GM20431 (cell line): ENCODE data around the gene TCN1.
"Not testable (repeated sequence)": the region's sequence is repeated elsewhere in the genome, so short reads cannot be mapped to it uniquely, and the experiment has no call there.

ENCODE experiments used
- in situ Hi-C: fragments of 300-500 bp; cut with MseI, MboI; formaldehyde crosslinking; loops from one replicate; pipeline ENCODE4 v1.15.0; 2020; ENCODE audit warnings: low sequenced_read_pairs; ENCODE audit not compliant: unreplicated experiment

TCN1 gene

GRCh38 chr11:59859673-59860072 lies 6.6 kb downstream of the TCN1 start:
- in situ Hi-C loops: no loop called here

DNA sequence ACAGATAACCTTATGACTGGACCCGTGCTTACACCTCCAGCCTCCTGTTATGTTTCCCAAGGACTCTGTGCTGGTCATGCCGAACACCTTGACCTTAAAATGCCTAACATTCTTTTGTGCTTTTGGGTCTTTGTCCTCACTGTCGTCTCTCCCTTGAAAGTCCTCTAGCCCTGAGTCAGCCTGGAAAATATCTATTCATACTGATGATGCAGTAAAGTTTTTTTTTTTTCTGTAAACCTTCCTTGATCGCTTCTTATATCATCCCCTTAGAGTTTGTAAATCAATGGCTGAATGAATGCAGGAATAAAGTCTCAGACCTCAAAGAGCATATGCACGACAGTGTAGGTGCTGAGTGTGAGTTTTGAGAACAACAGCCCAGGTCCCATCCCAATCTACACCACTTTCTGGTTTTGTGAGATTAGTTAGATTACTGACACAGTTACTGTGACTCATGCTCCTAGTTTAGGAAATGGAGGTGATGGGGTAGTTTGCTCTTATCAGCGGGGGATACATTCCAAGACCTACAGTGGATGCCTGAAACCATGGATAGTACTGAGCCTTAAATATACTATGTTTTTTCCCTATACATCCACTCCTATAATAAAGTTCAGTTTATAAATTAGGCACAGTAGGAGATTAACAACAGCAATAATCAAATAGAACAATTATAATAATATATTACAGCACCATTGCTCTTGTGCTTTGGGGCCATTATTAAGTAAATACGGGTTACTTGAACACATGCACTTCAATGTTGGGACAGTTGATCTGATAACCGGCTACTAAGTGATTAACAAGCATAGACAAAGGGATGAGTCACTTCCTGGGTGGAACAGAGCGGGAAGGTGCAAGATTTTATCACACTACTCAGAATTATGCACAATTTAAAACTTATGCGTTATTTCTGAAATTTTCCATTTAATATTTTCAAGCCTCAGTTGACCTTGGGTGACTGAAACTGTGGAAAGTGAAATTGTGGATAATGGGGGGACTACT lies 8.6 kb downstream of the TCN1 start:
- in situ Hi-C loops: no loop called here

GRCh38 chr11:59854871-59855270 lies 11.4 kb downstream of the TCN1 start:
- in situ Hi-C loops: no loop called here

- in situ Hi-C loops: not testable (repeated sequence)
Measured at GRCh38 chr11:59851416-59851815, 14.9 kb downstream of the TCN1 start.

- in situ Hi-C loops: loop anchor here (10.0 kb wide), 1 partner anchor 65 kb away; no protein-coding TSS in a partner anchor
Measured at GRCh38 chr11:59849551-59849950, 16.7 kb downstream of the TCN1 start.

GRCh38 chr11:59849129-59849528 lies 17.2 kb downstream of the TCN1 start:
- in situ Hi-C loops: loop anchor here (10.0 kb wide), 1 partner anchor 64 kb away; no protein-coding TSS in a partner anchor

DNA sequence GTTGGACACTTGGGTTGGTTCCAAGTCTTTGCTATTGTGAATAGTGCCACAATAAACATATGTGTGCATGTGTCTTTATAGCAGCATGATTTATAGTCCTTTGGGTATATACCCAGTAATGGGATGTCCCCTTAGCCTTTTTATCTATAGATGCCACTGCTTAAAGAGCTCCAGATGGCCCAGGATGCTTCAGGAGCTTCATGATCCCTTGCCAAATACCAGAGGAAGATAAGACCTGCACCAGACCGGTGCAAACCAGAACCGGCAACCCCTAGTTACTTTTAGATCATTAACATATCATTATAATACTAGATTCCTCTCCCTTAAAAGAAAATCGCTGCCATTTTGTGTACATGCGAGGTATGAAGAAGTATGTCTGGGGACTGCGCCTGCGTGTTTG lies 17.8 kb downstream of the TCN1 start:
- in situ Hi-C loops: loop anchor here (10.0 kb wide), 1 partner anchor 64 kb away; no protein-coding TSS in a partner anchor

DNA sequence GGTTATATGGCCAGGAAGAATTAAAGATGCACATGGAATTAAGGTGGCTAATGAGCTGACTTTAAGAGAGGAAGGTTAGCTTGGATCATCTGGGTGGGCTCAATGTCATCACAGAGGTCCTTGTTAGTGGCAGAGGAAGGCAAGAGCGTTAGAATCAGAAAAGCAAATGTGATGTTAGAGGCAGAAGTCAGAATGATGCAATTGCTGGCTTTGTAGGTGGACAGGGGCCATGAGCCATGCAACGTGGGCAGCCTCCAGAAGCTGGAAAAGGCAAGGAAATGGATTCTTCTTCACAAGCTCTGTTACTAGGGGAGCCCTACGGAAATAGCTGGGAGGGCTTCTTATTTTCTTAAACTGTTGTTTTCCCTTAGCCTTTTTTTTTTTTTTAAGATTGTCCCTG lies 18.7 kb downstream of the TCN1 start:
- in situ Hi-C loops: loop anchor here (10.0 kb wide), 1 partner anchor 63 kb away; no protein-coding TSS in a partner anchor

DNA sequence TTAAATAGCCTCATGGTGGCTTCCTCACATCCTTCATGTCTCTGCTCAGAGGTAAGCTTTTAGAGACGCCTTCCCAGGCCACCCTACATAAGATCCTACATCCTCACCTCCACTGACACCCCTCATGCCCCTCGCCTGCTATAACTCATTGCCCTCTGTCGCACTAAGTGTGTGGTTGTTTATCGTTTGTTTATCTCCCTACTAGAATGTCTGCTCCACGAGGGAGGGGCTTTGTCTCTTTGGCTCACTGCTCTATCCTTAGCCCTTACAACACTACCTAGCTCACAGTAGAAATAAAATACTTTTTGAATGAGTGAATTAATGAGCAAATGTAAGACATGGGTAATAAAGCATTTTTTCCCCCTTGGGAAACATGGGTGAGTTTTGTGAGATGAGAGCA lies 19.7 kb downstream of the TCN1 start:
- in situ Hi-C loops: loop anchor here (10.0 kb wide), 1 partner anchor 62 kb away; no protein-coding TSS in a partner anchor

- in situ Hi-C loops: loop anchor here (10.0 kb wide), 1 partner anchor 61 kb away; no protein-coding TSS in a partner anchor
Measured at GRCh38 chr11:59845399-59845798, 20.9 kb downstream of the TCN1 start, which contains the start of gene CBLIF. TSS of gene CBLIF (minus strand) at chr11:59845499. CDS start at chr11:59845453, 46 bp downstream.

DNA sequence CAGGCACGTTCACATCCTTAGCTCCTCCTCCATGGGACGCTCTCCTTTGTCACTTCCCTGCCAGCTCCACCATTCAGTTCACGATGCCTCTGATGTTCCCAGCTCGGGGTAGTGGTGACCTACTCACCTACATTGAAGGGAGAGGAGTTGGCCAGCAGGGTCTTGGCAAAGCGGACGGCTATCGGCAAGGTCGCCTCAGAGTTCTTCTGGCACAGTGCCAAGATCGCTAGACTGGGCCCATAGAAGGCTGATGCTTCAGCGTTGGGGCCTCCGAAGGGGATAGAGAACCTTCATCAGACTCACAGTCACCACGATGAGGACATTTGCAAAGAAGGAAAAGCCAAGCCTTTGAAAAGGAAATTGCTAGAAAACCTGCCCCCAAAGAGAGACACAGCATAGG lies 24.0 kb downstream of the TCN1 start:
- in situ Hi-C loops: loop anchor here (10.0 kb wide), 1 partner anchor 58 kb away; no protein-coding TSS in a partner anchor

- in situ Hi-C loops: loop anchor here (10.0 kb wide), 1 partner anchor 57 kb away; no protein-coding TSS in a partner anchor
Measured at GRCh38 chr11:59841514-59841913, 24.8 kb downstream of the TCN1 start.

GRCh38 chr11:59839615-59840014 lies 26.7 kb downstream of the TCN1 start:
- in situ Hi-C loops: loop anchor here (10.0 kb wide), 1 partner anchor 55 kb away; no protein-coding TSS in a partner anchor

DNA sequence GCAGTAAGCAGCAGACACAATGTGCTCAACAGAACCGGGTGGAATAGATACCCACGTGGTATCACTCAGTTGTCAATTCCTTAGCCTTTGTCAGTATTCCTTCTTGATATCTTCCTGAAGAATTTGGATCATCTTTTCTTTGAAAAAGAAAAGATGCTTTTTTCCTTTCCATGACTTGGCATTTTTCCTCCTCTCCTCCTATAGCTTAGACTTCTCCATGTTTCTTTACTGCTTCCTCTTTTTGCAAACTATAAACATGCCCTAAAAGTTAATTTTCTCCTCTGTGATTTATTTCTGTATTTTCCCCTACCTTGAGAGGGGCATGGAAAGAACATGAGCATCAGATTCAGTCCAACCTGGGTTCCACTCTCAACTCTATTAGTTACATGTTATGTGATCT lies 32.7 kb downstream of the TCN1 start:
- in situ Hi-C loops: no loop called here

- in situ Hi-C loops: no loop called here
Measured at GRCh38 chr11:59829358-59829757, 36.9 kb downstream of the TCN1 start.

DNA sequence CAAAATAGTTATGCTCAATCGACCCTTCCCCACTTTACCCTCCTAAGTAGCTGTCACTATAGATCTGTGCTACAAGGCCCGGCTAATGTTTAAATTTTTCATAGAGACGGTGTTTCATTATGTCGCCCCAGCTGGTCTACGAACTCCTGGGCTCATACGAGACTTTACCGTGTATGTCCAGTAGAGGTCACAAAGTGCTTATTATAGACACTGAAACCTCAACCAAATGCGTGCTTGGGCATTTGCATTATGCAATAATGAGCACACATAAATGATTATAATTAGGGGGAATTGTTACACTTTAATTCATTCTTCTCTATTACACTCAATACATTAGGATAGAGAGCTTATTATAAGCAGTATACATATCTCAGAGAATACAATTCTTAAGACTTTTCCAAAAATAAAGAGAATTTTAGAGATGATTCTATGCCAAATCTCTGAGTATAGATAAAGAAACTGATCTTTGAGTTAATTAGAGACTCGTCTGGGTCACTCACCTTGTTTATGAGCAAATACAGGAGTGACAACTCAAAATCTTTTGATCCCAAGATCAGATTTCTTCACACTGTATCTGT lies 43.2 kb downstream of the TCN1 start:
- in situ Hi-C loops: no loop called here

- in situ Hi-C loops: no loop called here
Measured at GRCh38 chr11:59818572-59818971, 47.7 kb downstream of the TCN1 start.

DNA sequence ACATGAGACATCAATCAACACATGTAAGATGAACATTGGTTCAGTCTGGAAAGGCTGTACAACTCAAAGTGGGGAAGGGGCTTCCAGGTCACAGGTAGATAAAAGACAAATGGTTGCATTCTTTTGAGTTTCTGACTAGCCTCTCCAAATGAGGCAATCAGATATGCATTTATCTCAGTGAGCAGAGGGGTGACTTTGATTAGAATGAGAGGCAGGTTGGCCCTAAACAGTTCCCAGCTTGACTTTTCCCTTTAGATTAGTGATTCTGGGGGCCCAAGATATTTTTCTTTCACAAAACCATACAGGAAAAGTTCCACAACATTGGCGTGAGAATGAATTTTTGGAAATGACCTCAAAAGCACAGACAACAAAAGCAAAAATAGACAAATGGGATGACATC lies 49.9 kb downstream of the TCN1 start:
- in situ Hi-C loops: not testable (repeated sequence)

- in situ Hi-C loops: no loop called here
Measured at GRCh38 chr11:59815754-59816153, 50.5 kb downstream of the TCN1 start.

- in situ Hi-C loops: no loop called here
Measured at GRCh38 chr11:59814021-59814420, 52.3 kb downstream of the TCN1 start.

GRCh38 chr11:59813364-59813763 lies 52.9 kb downstream of the TCN1 start:
- in situ Hi-C loops: no loop called here
